PC-9 (cell line): ENCODE data around the gene NFX1. TPM values are rescaled to one million over a fixed set of nuclear protein-coding genes. Genes with fewer than 3 reads are reported as not detected.

Source experiments
- BruUV-seq: library from RNA; stranded (reverse); fragments of 400-500 nt; replicated peaks from 2 replicates; lab custom pipeline; 2021; lab: Mats Ljungman, UMichigan
- CTCF ChIA-PET: fragments of 300-600 bp; sonication (Branson Sonifier 250); formaldehyde crosslinking; loops from one replicate; lab custom pipeline; 2022; ENCODE audit warnings: antibody characterized with exemption; lab: Charles Lee
- POLR2A ChIA-PET: fragments of 300-600 bp; sonication (Branson Sonifier 250); formaldehyde crosslinking; loops from one replicate; lab custom pipeline; 2022; ENCODE audit warnings: antibody characterized with exemption; ENCODE audit not compliant: unreplicated experiment; lab: Charles Lee
- DNase-seq, 2 experiments: peaks; one replicate each; pipeline versions ENCODE4 v3.0.0 to v3.0.0-alpha.2; 2015 to 2022; ENCODE audit warnings: mixed read lengths in 1 of 2
- H2AFZ ChIP-seq: fragments of 200-600 bp; sonication (generic); 2 replicates; pipeline ENCODE4 v1.8.1; 2017; ENCODE audit warnings: antibody characterized with exemption
- H3F3A ChIP-seq: fragments of 200-600 bp; sonication (generic); 2 replicates; pipeline ENCODE4 v1.8.1; 2017; ENCODE audit warnings: antibody characterized with exemption, mild to moderate bottlenecking, low read depth; ENCODE audit not compliant: insufficient read depth
- H3K27ac ChIP-seq: fragments of 200-600 bp; sonication (generic); 2 replicates; pipeline ENCODE4 v1.6.1; 2016; ENCODE audit warnings: mixed run types
- H3K27me3 ChIP-seq: fragments of 200-600 bp; sonication (generic); 2 replicates; pipeline ENCODE4 v1.6.1; 2016; ENCODE audit warnings: low read depth, mixed run types; ENCODE audit not compliant: insufficient read depth
- H3K36me3 ChIP-seq: fragments of 200-600 bp; sonication (generic); 2 replicates; pipeline ENCODE4 v1.6.1; 2016; ENCODE audit warnings: low read depth, mixed run types
- H3K4me1 ChIP-seq: fragments of 200-600 bp; sonication (generic); replicated peaks from 2 replicates; pipeline ENCODE4 v1.6.1; 2016; ENCODE audit warnings: mixed run types; ENCODE audit not compliant: insufficient read depth
- H3K4me2 ChIP-seq: fragments of 200-600 bp; sonication (generic); 2 replicates; pipeline ENCODE4 v1.6.1; 2017; ENCODE audit warnings: mixed run types
- H3K4me3 ChIP-seq: fragments of 200-600 bp; sonication (generic); 2 replicates; pipeline ENCODE4 v1.6.1; 2016; ENCODE audit warnings: mixed run types
- H3K79me2 ChIP-seq: fragments of 200-600 bp; sonication (generic); 2 replicates; pipeline ENCODE4 v1.6.1; 2017; ENCODE audit warnings: low read depth, mixed run types
- H3K9me2 ChIP-seq: fragments of 200-600 bp; sonication (generic); 2 replicates; pipeline ENCODE4 v1.8.1; 2017; ENCODE audit warnings: mild to moderate bottlenecking; ENCODE audit not compliant: insufficient read depth
- H3K9me3 ChIP-seq: fragments of 200-600 bp; sonication (generic); 2 replicates; pipeline ENCODE4 v1.8.1; 2016; ENCODE audit warnings: low read depth; ENCODE audit not compliant: insufficient read depth
- H4K20me1 ChIP-seq: fragments of 200-600 bp; sonication (generic); 2 replicates; pipeline ENCODE4 v1.8.1; 2017; ENCODE audit not compliant: insufficient read depth
- CTCF ChIP-seq: fragments of 200-600 bp; sonication (generic); conservative IDR thresholded peaks from 2 replicates; pipeline ENCODE4 v1.6.1; 2017; ENCODE audit warnings: mixed run types, antibody characterized with exemption, mild to moderate bottlenecking, moderate library complexity
- EZH2 ChIP-seq: fragments of 200-600 bp; sonication (generic); IDR thresholded peaks from 2 replicates; pipeline ENCODE4 v1.8.0; 2017; ENCODE audit warnings: antibody characterized with exemption, low read depth
- intact Hi-C: fragments of 100-400 bp; cut with micrococcal nuclease; formaldehyde crosslinking; loops from one replicate; pipeline ENCODE4 v1.10.0; 2022; ENCODE audit not compliant: unreplicated experiment
- total RNA-seq: library from RNA; stranded (reverse); gene quantifications from 2 replicates; pipeline ENCODE4 v1.2.3, GENCODE V29; 2021

Gene NFX1
- total RNA-seq, 1 experiment from 2014 or later, result 14.9 TPM

DNA sequence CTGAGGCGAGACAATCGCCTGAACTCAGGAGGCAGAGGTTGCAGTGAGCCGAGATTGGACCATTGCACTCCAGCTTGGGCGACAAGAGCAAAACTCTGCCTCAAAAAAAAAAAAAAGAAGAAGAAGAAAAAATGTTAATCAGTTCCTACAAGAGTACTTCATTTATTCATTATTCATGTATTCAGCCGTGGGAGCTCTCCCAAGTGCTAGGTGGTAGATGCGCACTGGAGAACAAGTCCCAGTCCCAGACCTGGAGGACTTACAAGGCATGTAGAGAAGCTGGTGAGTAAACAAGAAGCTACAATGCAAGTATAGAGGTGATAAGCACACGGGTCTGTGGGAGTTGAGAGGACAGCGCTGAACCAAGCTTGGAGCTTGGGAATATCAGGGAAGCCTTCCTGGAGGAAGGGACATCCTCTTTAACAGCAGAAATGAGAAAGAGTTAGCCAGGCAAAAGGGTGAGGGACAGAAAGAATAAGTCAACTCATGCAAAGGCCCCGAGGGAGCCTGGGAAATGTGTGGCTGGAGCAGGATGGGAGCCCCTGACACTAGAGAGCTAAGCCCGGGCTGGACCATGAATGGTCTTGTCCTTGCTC, 129.5 kb downstream of the NFX1 start:
- no peaks in the 10 kb centered on the region for H3K36me3 ChIP-seq
- 0 out of 2 replicates have a peak, but pooled peaks cover 6% of the 10 kb centered on the region for H3F3A ChIP-seq
- no peak overlapping the region for H3K4me2 ChIP-seq
- no peak overlapping the region for H3K27ac ChIP-seq
- no peaks in the 10 kb centered on the region for H3K9me2 ChIP-seq
- BruUV-seq, result no TSS peak
- no peaks in the 10 kb centered on the region for H3K9me3 ChIP-seq
- no peak overlapping the region for H3K4me3 ChIP-seq
- H3K79me2 ChIP-seq, result no peaks in the 10 kb centered on the region
- intact Hi-C loops, result loop anchor here (5.0 kb wide), 1 partner anchor 32 kb away; no protein-coding TSS in a partner anchor
- DNase-seq, result no peak
- POLR2A ChIA-PET, result no interaction called here
- peaks cover 27% of the 10 kb centered on the region for H3K4me1 ChIP-seq
- no peak overlapping the region for H2AFZ ChIP-seq
- TF ChIP-seq EZH2 (no peak), CTCF (no peak)
- H4K20me1 ChIP-seq, result no peaks in the 10 kb centered on the region
- H3K27me3 ChIP-seq, result no peaks in the 10 kb centered on the region
- CTCF ChIA-PET, result interaction anchor here (0.7 kb wide), 1 partner anchor 204 kb away, joined by 5 read pairs; no protein-coding TSS in a partner anchor

Other genes with a start within 250 kb of the NFX1 start
- gene SMU1, start 213.8 kb upstream of the NFX1 start, total RNA-seq, result 12.6 and 14.5 TPM in 2 replicates
- gene B4GALT1, start 123.2 kb upstream of the NFX1 start, total RNA-seq, result 75.6 and 87.2 TPM in 2 replicates
- gene SPINK4, start 50.3 kb upstream of the NFX1 start, total RNA-seq, result not detected in 2 replicates
- gene BAG1, start 25.8 kb upstream of the NFX1 start, total RNA-seq, result 21.9 and 35.5 TPM in 2 replicates
- gene CHMP5, start 25.5 kb upstream of the NFX1 start, total RNA-seq, result 63.0 and 78.2 TPM in 2 replicates
- 0.59 TPM in 1 of 2 replicates, not detected in the other for gene AQP7, start 112.1 kb downstream of the NFX1 start, total RNA-seq
- 9.9 and 15.3 TPM in 2 replicates for gene AQP3, start 157.1 kb downstream of the NFX1 start, total RNA-seq
- 15.5 and 16.2 TPM in 2 replicates for gene NOL6, start 183.4 kb downstream of the NFX1 start, total RNA-seq
- 4.6 and 6.9 TPM in 2 replicates for gene ANKRD18B, start 233.7 kb downstream of the NFX1 start, total RNA-seq